Measurements from ENCODE around the gene FIGN. TPM values are rescaled to one million over a fixed set of nuclear protein-coding genes. Genes with fewer than 3 reads are reported as not detected.

Gene FIGN
- total RNA-seq, 2 experiments from 2014 or later = not detected

DNA sequence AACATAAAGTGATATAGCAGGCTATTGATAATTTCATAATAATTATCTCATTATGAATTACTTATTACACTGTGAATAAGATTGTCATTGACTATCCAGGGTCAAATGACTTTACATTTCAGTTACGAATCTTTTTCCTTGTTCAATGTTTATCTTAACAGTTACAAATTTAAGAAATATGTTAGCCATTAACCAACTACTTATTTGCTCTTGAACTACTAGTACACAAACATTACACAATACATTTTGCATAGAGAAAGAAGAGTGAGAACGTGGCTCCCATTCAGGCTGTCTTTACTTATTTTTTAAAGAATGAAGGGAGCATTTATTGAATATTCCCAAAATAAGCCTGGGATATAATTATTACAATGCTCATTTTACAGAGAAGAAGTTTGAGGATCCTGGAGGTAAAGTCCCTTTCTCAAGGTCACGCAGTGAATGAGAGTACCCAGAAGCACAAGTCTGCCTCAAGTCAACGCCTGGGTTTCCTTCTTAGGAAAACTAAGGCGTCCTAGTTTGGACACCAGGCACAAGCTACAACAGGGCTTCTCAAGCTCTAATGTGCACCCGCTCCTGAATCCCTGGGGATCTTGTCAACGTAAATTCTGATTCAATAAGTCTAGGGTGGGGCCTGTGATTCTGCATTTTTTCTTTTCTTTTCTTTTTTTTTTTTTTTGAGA, 164.2 kb downstream of the FIGN start:
- no peak overlapping the region for H3K27ac Mint-ChIP-seq
- peaks cover 2% of the 10 kb centered on the region for H3K9me3 Mint-ChIP-seq
- no peak overlapping the region for H3K4me3 Mint-ChIP-seq
- H3K36me3 Mint-ChIP-seq (ENCODE audit: low read depth) = no peaks in the 10 kb centered on the region
- POLR2A ChIA-PET = no interaction called here
- no peaks in the 10 kb centered on the region for H3K27me3 Mint-ChIP-seq
- CTCF ChIA-PET = interaction anchor here (0.6 to 0.7 kb wide), 2 partner anchors 767 to 778 kb away, joined by 3 to 6 read pairs; no protein-coding TSS in a partner anchor
- no peaks in the 10 kb centered on the region for H3K4me1 Mint-ChIP-seq
- DNase-seq = no peak

DNA sequence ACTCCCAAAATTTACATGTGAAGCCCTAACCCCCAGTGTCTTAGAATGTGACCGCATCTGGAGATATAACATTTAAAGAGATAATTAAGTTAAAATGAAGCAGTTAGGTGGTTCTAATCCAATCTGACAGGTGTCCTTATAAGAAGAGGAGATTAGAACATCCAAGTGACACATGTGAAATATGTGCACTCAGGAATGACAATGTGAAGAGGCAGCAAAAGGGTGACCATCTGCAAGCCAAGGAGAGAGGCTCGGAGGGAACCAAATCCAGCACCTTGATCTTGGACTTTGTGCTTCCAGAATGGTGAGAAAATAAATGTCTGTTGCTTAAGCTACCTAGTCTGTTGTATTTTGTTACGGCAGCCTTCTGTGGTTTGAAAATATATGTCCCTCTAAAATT, 165.4 kb downstream of the FIGN start:
- no peak for DNase-seq
- H3K27me3 Mint-ChIP-seq = no peaks in the 10 kb centered on the region

DNA sequence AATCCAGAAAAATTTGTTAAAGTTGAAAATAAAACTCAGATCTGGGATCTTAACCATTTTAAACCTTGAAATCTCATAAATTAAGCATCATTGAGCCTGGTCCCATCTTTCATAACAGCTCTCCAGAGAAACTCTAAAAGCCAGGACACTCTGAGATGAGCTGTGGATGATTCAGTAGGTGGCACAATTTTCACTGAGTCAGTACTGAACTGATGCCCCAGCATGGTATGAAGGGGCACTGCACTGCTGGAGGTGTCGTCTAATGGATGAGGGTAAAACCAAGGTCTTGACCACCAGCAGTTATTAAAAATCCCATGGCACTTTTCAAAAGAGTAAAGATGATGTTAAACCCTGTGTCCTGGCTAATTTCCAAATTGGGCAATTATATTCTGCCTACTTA, 170.6 kb downstream of the FIGN start:
- no peak overlapping the region for H3K4me3 Mint-ChIP-seq
- CTCF ChIA-PET = no interaction called here
- no peak overlapping the region for H3K27ac Mint-ChIP-seq

More for the DNA sequence above, 165.4 kb downstream of the FIGN start:
- Mint-ChIP-seq H3K4me1 (no peaks in the 10 kb centered on the region), H3K9me3 (peaks cover 2% of the 10 kb centered on the region), H3K36me3 (ENCODE audit: low read depth) (no peaks in the 10 kb centered on the region), H3K4me3 (no peak overlapping the region), H3K27ac (no peak overlapping the region)
- ChIA-PET POLR2A (no interaction called here), CTCF (no interaction called here)

DNA sequence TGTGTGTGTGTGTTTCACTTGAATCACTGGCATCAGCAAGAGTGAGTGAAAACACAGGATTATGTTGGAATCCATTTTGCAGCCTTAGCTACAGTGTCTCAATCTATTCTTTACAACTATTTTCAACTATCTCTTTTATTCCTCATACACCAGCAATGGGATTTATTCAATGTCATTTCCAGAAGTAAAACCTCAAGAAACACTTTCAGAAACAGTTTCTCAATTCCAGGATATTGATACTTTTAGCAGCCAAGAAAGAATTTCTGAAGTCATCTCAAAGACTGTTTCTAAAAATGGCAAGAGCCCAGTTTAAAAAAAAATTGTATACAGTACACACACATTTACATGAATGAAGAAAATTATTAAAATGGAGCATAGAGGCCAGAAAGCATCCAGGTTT, 171.6 kb downstream of the FIGN start:
- Mint-ChIP-seq H3K4me1 (no peaks in the 10 kb centered on the region), H3K9me3 (peaks cover 2% of the 10 kb centered on the region), H3K4me3 (no peak overlapping the region), H3K27ac (no peak overlapping the region), H3K27me3 (no peaks in the 10 kb centered on the region), H3K36me3 (ENCODE audit: low read depth) (no peaks in the 10 kb centered on the region)
- ChIA-PET CTCF (no interaction called here), POLR2A (no interaction called here)
- no peak for DNase-seq

More for the DNA sequence above, 170.6 kb downstream of the FIGN start:
- POLR2A ChIA-PET = no interaction called here
- H3K9me3 Mint-ChIP-seq = peaks cover 2% of the 10 kb centered on the region
- H3K36me3 Mint-ChIP-seq (ENCODE audit: low read depth) = no peaks in the 10 kb centered on the region
- H3K4me1 Mint-ChIP-seq = no peaks in the 10 kb centered on the region
- H3K27me3 Mint-ChIP-seq = no peaks in the 10 kb centered on the region
- no peak for DNase-seq

DNA sequence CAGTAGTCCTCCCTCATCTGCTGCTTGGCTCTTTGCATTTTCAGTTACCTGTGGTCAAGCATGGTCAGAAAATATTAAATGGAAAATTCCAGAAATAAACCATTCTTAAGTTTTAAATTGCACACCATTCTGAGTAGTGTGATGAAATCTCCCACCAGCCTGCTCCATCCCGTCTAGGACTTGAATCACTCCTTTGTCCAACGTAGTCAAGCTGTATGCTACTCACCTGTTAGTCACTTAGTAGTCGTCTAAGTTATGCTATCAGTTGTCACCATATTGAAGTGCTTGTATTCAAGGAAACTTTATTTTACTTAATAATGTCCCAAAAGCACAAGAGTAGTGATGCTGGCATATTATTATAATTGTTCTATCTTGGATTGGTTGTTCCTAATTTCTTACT, 172.5 kb downstream of the FIGN start:
- Mint-ChIP-seq H3K27me3 (no peaks in the 10 kb centered on the region), H3K27ac (no peak overlapping the region), H3K36me3 (ENCODE audit: low read depth) (no peaks in the 10 kb centered on the region), H3K4me3 (no peak overlapping the region), H3K9me3 (peaks cover 2% of the 10 kb centered on the region), H3K4me1 (no peaks in the 10 kb centered on the region)
- ChIA-PET CTCF (no interaction called here), POLR2A (no interaction called here)
- no peak for DNase-seq

GRCh38 chr2:163558251-163559021, 177.4 kb downstream of the FIGN start:
- no peaks in the 10 kb centered on the region for H3K27me3 Mint-ChIP-seq

GRCh38 chr2:163556511-163556910, 179.3 kb downstream of the FIGN start:
- peaks cover 2% of the 10 kb centered on the region for H3K9me3 Mint-ChIP-seq
- H3K27ac Mint-ChIP-seq = no peak overlapping the region
- CTCF ChIA-PET = no interaction called here
- no peaks in the 10 kb centered on the region for H3K4me1 Mint-ChIP-seq
- no peaks in the 10 kb centered on the region for H3K36me3 Mint-ChIP-seq (ENCODE audit: low read depth)
- POLR2A ChIA-PET = no interaction called here
- H3K27me3 Mint-ChIP-seq = no peaks in the 10 kb centered on the region
- no peak overlapping the region for H3K4me3 Mint-ChIP-seq
- no peak for DNase-seq

More at GRCh38 chr2:163558251-163559021, 177.4 kb downstream of the FIGN start:
- Mint-ChIP-seq H3K27ac (no peak overlapping the region), H3K36me3 (ENCODE audit: low read depth) (no peaks in the 10 kb centered on the region), H3K4me1 (no peaks in the 10 kb centered on the region), H3K9me3 (peaks cover 2% of the 10 kb centered on the region), H3K4me3 (no peak overlapping the region)
- POLR2A ChIA-PET = no interaction called here
- DNase-seq = no peak
- CTCF ChIA-PET = interaction anchor here (1.5 kb wide), 1 partner anchor 15 kb away, joined by 4 read pairs; no protein-coding TSS in a partner anchor

- Mint-ChIP-seq H3K36me3 (ENCODE audit: low read depth) (no peaks in the 10 kb centered on the region), H3K27ac (no peak overlapping the region), H3K27me3 (no peaks in the 10 kb centered on the region), H3K9me3 (no peaks in the 10 kb centered on the region), H3K4me1 (no peaks in the 10 kb centered on the region), H3K4me3 (no peak overlapping the region)
- POLR2A ChIA-PET = no interaction called here
- no peak for DNase-seq
- CTCF ChIA-PET = no interaction called here
Measured at GRCh38 chr2:163554864-163555263, 180.9 kb downstream of the FIGN start.

DNA sequence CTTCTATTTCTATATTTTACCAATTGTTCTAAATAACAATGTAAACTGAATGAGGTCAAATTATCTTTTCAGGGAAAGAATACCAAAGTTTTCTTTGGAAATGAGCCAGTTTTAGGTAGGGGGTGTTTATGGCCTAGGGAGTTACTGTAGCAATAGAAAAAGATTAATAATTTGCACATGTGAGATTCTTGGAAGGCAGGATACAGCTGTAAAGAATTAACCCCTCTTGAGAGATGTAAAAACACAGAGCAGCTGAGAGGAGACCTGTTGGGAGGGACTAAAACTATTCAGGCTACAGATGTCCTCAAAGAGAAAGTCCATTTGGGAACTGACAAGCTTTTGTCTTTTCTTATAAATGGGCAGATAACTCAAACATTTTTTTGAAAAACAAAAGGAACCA, 182.2 kb downstream of the FIGN start:
- ChIA-PET CTCF (no interaction called here), POLR2A (no interaction called here)
- no peak overlapping the region for H3K27ac Mint-ChIP-seq
- no peaks in the 10 kb centered on the region for H3K9me3 Mint-ChIP-seq
- H3K36me3 Mint-ChIP-seq (ENCODE audit: low read depth) = no peaks in the 10 kb centered on the region
- no peak for DNase-seq
- no peaks in the 10 kb centered on the region for H3K27me3 Mint-ChIP-seq
- no peaks in the 10 kb centered on the region for H3K4me1 Mint-ChIP-seq
- no peak overlapping the region for H3K4me3 Mint-ChIP-seq

DNA sequence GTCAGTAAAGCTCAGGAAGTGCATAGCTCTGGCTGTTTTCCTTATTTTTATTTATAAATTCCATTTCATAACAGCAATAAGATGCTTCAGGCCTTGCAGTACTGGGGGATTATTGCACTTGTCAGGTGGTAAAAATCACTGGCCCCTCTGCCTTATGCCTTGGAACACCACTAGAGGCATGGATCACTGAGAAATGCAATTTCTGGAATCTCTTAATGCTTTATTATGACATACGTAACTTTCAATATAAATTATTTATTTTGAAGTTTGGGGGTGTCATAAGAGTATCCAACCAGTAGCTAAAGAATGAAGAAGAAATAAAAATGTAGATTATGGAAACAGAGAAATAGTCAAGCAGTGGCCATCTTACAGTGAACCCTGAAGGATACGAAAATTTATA, 183.1 kb downstream of the FIGN start:
- no peaks in the 10 kb centered on the region for H3K9me3 Mint-ChIP-seq
- DNase-seq = no peak
- no peak overlapping the region for H3K27ac Mint-ChIP-seq
- H3K4me3 Mint-ChIP-seq = no peak overlapping the region
- H3K27me3 Mint-ChIP-seq = no peaks in the 10 kb centered on the region
- H3K36me3 Mint-ChIP-seq (ENCODE audit: low read depth) = no peaks in the 10 kb centered on the region
- H3K4me1 Mint-ChIP-seq = no peaks in the 10 kb centered on the region
- CTCF ChIA-PET = no interaction called here
- POLR2A ChIA-PET = no interaction called here

GRCh38 chr2:163551616-163552373, 184.0 kb downstream of the FIGN start:
- H3K9me3 Mint-ChIP-seq = no peaks in the 10 kb centered on the region
- H3K36me3 Mint-ChIP-seq (ENCODE audit: low read depth) = no peaks in the 10 kb centered on the region
- no peaks in the 10 kb centered on the region for H3K4me1 Mint-ChIP-seq
- no peak overlapping the region for H3K4me3 Mint-ChIP-seq
- POLR2A ChIA-PET = no interaction called here
- H3K27ac Mint-ChIP-seq = no peak overlapping the region
- CTCF ChIA-PET = no interaction called here
- no peaks in the 10 kb centered on the region for H3K27me3 Mint-ChIP-seq
- DNase-seq = no peak

GRCh38 chr2:163548970-163549369, 186.8 kb downstream of the FIGN start:
- ChIA-PET POLR2A (no interaction called here), CTCF (no interaction called here)
- no peaks in the 10 kb centered on the region for H3K36me3 Mint-ChIP-seq (ENCODE audit: low read depth)
- H3K27ac Mint-ChIP-seq = no peak overlapping the region
- H3K27me3 Mint-ChIP-seq = no peaks in the 10 kb centered on the region
- H3K4me1 Mint-ChIP-seq = no peaks in the 10 kb centered on the region
- no peak for DNase-seq
- H3K4me3 Mint-ChIP-seq = no peak overlapping the region
- peaks cover 5% of the 10 kb centered on the region for H3K9me3 Mint-ChIP-seq
